22Rv1 (cell line): ENCODE measurements around the gene CD300E.

Experiments
- H3K27ac ChIP-seq: fragments of 450-650 bp; 2 replicates; pipeline ENCODE4 v1.5.1; 2017
- CTCF ChIP-seq: fragments of 450-650 bp; IDR thresholded peaks from 2 replicates; pipeline ENCODE4 v1.5.1; 2017; ENCODE audit warnings: mild to moderate bottlenecking
- ZFX ChIP-seq: fragments of 450-650 bp; IDR thresholded peaks from 2 replicates; pipeline ENCODE4 v1.6.1; 2017; ENCODE audit warnings: antibody characterized with exemption, borderline replicate concordance

Gene CD300E

GRCh38 chr17:74573169-74573568 is 50.4 kb downstream of the CD300E start:
- no peak overlapping the region for H3K27ac ChIP-seq
- TF ChIP-seq CTCF, result no peak
- no peak for TF ChIP-seq ZFX

- no peak for TF ChIP-seq CTCF
- TF ChIP-seq ZFX, result no peak
Observed at GRCh38 chr17:74571621-74572270, 51.8 kb downstream of the CD300E start.

GRCh38 chr17:74569020-74570003 is 54.2 kb downstream of the CD300E start:
- H3K27ac ChIP-seq, result no peak overlapping the region
- TF ChIP-seq CTCF (no peak), ZFX (no peak)

More at GRCh38 chr17:74571621-74572270, 51.8 kb downstream of the CD300E start:
- no peak overlapping the region for H3K27ac ChIP-seq

GRCh38 chr17:74568106-74568873 is 55.2 kb downstream of the CD300E start:
- no peak overlapping the region for H3K27ac ChIP-seq
- TF ChIP-seq ZFX, result no peak
- no peak for TF ChIP-seq CTCF

GRCh38 chr17:74567397-74567796 is 56.1 kb downstream of the CD300E start, which contains the start of gene CD300H:
TSS of gene CD300H (minus strand) at chr17:74567509.
- TF ChIP-seq ZFX (no peak), CTCF (no peak)
- no peak within 1 kb of the TSS for H3K27ac ChIP-seq

GRCh38 chr17:74566132-74566753 is 57.3 kb downstream of the CD300E start:
- no peak overlapping the region for H3K27ac ChIP-seq
- no peak for TF ChIP-seq ZFX
- TF ChIP-seq CTCF, result peak; percentile 79
